Stimulated activated CD4-positive, alpha-beta T cell treated with anti-CD3 and anti-CD28 coated beads, Interleukin-12 subunit alpha, Interleukin-12 subunit beta, amount 100 ng/mL, for 48 hours (primary cell): ENCODE results near the gene STXBP1.

Experiments
- DNase-seq, 3 donors: peaks; one replicate each; pipeline ENCODE4 v3.0.0-alpha.2; 2020; ENCODE audit warnings: low read depth in 2 of 3, low spot score in 1 of 3

The STXBP1 gene

GRCh38 chr9:127611899-127612790 is at the start of gene STXBP1:
STXBP1 (plus strand) TSS chr9:127612277; CDS start chr9:127612404, 127 bp downstream.
- peak; percentile 66 to 85 (median 78) for DNase-seq

- DNase-seq: no peak
Observed at GRCh38 chr9:127562279-127562796, 49.7 kb upstream of the STXBP1 start.

GRCh38 chr9:127562841-127563401 is 49.2 kb upstream of the STXBP1 start:
- DNase-seq: no peak

- no peak for DNase-seq
Observed at GRCh38 chr9:127563579-127563978, 48.5 kb upstream of the STXBP1 start.

GRCh38 chr9:127565231-127565630 is 46.8 kb upstream of the STXBP1 start:
- no peak for DNase-seq

GRCh38 chr9:127566351-127567001 is 45.6 kb upstream of the STXBP1 start:
- no peak for DNase-seq

- no peak for DNase-seq
Observed at GRCh38 chr9:127567035-127567729, 44.9 kb upstream of the STXBP1 start.

- DNase-seq: no peak
Observed at GRCh38 chr9:127567730-127568617, 44.1 kb upstream of the STXBP1 start.

- no peak for DNase-seq
Observed at GRCh38 chr9:127568618-127568970, 43.5 kb upstream of the STXBP1 start.

GRCh38 chr9:127568971-127569885 is 42.8 kb upstream of the STXBP1 start:
- DNase-seq: peak; percentile 42 to 74 (median 58)

GRCh38 chr9:127569886-127570401 is 42.1 kb upstream of the STXBP1 start:
- no peak for DNase-seq

GRCh38 chr9:127570533-127571111 is 41.5 kb upstream of the STXBP1 start:
- DNase-seq: no peak

- DNase-seq: no peak
Observed at GRCh38 chr9:127571971-127572370, 40.1 kb upstream of the STXBP1 start.

- DNase-seq: no peak
Observed at GRCh38 chr9:127572961-127573721, 38.9 kb upstream of the STXBP1 start.

GRCh38 chr9:127574072-127574993 is 37.7 kb upstream of the STXBP1 start:
- DNase-seq: peak; percentile 27 to 47 (median 30)

- DNase-seq: no peak
Observed at GRCh38 chr9:127575875-127576778, 36.0 kb upstream of the STXBP1 start.
